T follicular helper cell (primary cell): ENCODE measurements around the gene TRABD2A.

Experiments
- DNase-seq: peaks from one replicate; pipeline ENCODE4 v3.0.0-alpha.2; 2020; ENCODE audit warnings: low read depth

Gene TRABD2A

GRCh38 chr2:84816426-84817026 is 64.4 kb downstream of the TRABD2A start:
- DNase-seq = no peak

GRCh38 chr2:84815146-84815545 is 65.7 kb downstream of the TRABD2A start:
- no peak for DNase-seq

GRCh38 chr2:84811839-84812431 is 68.9 kb downstream of the TRABD2A start:
- no peak for DNase-seq

- DNase-seq = no peak
These were observed 72.6 kb downstream of the TRABD2A start for GRCh38 chr2:84808279-84808678.

GRCh38 chr2:84807063-84807485 is 73.8 kb downstream of the TRABD2A start:
- DNase-seq = no peak

- no peak for DNase-seq
These were observed 75.5 kb downstream of the TRABD2A start for GRCh38 chr2:84805250-84805958.

- DNase-seq = no peak
These were observed 79.1 kb downstream of the TRABD2A start for GRCh38 chr2:84801811-84802210.

GRCh38 chr2:84800194-84800805 is 80.6 kb downstream of the TRABD2A start:
- DNase-seq = no peak

GRCh38 chr2:84799772-84800171 is 81.1 kb downstream of the TRABD2A start:
- DNase-seq = no peak

GRCh38 chr2:84797271-84797670 is 83.6 kb downstream of the TRABD2A start:
- no peak for DNase-seq

- DNase-seq = no peak
These were observed 84.1 kb downstream of the TRABD2A start for GRCh38 chr2:84796798-84797197.

GRCh38 chr2:84793641-84794040 is 87.2 kb downstream of the TRABD2A start:
- DNase-seq = no peak

- no peak for DNase-seq
These were observed 87.9 kb downstream of the TRABD2A start for GRCh38 chr2:84792856-84793522.

- no peak for DNase-seq
These were observed 92.4 kb downstream of the TRABD2A start for GRCh38 chr2:84788498-84788897.

- DNase-seq = no peak
These were observed 92.9 kb downstream of the TRABD2A start for GRCh38 chr2:84788027-84788426.

GRCh38 chr2:84786601-84787000 is 94.3 kb downstream of the TRABD2A start:
- DNase-seq = no peak

- DNase-seq = no peak
These were observed 94.9 kb downstream of the TRABD2A start for GRCh38 chr2:84785950-84786349.

- DNase-seq = peak; percentile 27
These were observed 98.0 kb downstream of the TRABD2A start for GRCh38 chr2:84782717-84783442.

GRCh38 chr2:84781942-84782716 is 98.8 kb downstream of the TRABD2A start:
- DNase-seq = peak; percentile 31

GRCh38 chr2:84779781-84780180 is 101.1 kb downstream of the TRABD2A start:
- DNase-seq = no peak
